Activated CD4-positive, alpha-beta T cell treated with anti-CD3 and anti-CD28 coated beads for 1 hour (primary cell): ENCODE results near the gene FGF14.

ENCODE experiments used
- DNase-seq: peaks from one replicate; pipeline ENCODE4 v3.0.0-alpha.2; 2020

The FGF14 gene

GRCh38 chr13:101967216-101967615 is 434.6 kb downstream of the FGF14 start:
- DNase-seq = no peak

GRCh38 chr13:101965096-101965495 is 436.8 kb downstream of the FGF14 start:
- no peak for DNase-seq

DNA sequence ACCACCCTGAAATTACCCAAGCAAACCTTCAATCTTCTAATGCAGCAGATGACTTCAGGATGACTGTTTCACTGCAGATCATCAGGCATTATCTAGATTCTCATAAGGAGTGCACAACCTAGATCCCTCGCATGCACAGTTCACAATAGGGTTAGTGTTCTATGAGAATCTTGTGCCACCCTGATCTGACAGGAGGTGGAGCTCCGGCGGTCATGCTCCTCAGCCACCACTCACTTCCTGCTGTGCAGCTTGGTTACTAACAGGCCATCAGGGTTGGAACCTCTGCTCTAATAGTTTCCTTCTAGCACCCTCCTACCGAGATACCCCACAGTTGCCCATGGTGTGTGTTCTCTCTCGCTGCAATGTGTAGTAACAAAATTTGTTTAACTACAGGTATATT is 442.8 kb downstream of the FGF14 start:
- DNase-seq = no peak

DNA sequence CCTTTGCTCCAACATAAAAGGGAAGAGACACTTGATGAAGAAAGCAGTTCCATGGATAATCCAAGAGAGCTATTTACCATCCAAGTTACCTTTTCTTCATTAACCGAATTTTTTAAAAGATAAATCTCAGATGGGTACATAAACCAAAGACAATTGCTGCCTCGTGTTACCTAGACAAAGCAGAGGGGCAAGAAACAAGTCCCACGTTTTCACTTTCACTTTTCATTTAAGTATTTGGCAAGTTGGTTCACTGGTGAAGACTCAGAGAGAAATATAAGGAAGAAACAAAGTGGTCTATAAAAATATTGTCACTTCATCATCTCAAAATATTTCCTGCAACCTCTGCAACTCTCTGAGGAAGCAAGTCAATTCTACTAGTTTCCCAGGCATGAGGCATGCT is 446.1 kb downstream of the FGF14 start:
- no peak for DNase-seq

DNA sequence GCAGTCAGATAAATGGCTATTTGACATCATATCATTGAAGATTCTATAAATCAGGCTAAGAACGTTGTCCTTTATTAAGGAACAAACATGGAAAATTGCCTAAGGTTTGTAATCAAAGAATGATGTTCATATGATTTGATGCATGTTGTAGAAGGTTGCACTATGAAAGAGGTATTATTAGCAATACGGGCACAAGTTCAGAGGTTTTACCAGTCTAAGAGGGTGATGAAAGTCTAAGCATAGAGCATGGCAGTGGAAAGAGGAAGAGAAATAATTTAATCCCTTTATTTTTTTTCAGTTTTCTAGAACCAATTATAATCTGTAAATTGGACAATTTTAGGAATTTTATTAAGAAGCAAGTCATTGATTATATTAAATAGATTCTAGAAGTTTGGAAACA is 450.7 kb downstream of the FGF14 start:
- no peak for DNase-seq

- DNase-seq = no peak
Observed at GRCh38 chr13:101949681-101950080, 452.2 kb downstream of the FGF14 start.

DNA sequence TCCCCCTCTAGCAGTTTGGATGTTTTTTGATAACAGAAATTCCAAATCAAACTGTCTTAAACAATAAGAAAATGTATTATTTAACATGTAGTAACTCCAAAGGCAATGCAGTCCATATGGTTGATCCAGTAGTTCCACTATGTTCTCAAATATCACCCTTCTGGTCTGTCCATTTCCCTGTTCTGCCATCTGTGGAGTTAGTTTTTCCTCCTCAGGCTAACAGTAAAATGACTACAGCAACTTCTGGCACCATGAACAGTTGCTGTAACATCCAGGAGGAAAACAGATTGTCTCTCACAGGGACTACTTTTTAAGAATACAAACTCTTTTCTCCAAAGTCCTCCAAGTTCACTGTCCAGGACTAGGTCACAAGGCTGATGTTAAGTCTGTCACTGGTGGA is 455.4 kb downstream of the FGF14 start:
- no peak for DNase-seq

GRCh38 chr13:101945435-101945834 is 456.4 kb downstream of the FGF14 start:
- no peak for DNase-seq

DNA sequence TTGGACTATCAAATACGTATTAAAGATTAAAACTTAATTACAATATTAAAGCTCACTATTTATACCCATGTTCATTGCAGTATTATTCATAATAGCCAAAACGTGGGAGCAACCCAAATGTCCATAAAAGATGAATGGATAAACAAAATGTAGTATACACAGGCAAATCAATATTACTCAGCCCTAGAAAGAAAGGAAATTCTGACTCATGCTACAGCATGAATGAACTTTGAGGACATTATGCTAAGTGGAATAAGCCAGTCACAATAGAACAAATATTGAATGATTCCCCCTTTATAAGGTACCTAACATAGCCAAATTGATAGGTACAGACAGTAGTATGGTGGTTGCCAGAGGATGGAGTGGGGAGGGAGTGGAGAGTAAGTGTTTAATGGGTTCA is 457.3 kb downstream of the FGF14 start:
- DNase-seq = no peak

- DNase-seq = no peak
Observed at GRCh38 chr13:101942535-101943157, 459.2 kb downstream of the FGF14 start.

- no peak for DNase-seq
Observed at GRCh38 chr13:101942038-101942437, 459.8 kb downstream of the FGF14 start.

DNA sequence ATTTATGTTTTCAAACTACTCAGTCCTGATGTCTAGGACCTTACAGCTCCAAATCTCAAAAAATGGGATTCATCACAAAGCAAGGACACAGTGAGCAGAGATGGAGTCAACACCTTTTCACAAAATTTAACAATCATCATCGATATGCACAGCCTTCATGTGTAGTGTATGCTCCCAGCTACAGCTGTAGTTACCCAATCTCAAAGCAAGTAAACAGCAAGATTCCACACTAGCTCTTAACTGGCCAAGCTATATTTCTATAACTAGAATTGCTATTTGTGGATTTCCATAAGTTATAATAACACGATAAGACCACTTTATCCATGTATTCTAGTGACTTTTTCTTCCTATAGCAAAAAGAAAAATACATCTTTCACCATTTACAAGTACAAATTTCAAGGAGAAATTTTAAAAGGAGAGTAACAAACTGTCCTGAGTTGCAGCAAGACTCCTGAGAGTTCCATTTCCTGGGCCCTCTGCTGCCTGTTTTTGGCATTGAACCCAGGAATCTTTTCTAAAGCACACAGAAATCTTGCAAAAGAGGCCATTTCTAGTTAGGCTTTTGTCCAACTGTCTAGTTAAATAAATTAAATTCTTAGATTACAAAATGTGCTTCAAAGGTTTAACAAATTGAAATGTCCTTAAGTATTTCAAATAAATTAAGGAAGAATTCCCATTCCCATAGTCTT is 460.6 kb downstream of the FGF14 start:
- DNase-seq = no peak

DNA sequence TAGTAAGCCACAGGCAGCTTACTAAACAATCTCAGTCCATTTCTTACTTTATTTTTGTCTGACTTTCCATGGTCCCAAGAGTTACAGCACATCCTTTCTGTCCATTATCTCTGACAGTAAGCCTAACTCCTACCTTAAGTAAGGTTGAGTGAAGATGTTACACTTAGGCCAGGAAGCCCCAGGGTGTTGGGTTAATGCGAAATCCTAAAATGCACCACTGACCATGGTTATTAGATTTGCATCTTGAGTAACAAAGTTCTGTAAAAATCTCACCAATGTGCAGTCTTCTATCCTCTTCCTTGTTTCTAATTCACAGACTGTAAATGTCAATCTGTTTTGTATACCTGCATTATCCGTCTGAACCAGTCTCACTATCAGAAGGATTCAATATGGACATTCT is 462.5 kb downstream of the FGF14 start:
- no peak for DNase-seq

DNA sequence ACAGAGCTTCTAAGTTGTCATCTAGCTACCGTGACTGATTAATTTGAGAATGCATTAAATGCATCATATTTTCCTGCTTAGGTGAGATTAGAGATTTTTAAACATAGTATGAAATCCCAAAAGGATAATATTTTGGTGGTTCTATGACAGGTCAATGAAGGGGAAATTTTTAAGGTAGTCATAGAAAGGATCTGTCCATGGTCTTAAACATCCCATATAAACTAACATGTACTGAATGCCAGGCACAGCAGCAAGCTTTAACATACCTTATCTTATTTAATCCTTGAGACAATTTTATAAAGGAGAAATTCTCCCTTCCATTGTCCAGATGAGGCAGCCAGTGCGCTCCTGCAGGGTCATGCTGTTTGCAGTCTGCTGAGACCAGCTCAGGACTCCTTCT is 466.0 kb downstream of the FGF14 start:
- DNase-seq = no peak

- DNase-seq = no peak
Observed at GRCh38 chr13:101931186-101931585, 470.7 kb downstream of the FGF14 start.

DNA sequence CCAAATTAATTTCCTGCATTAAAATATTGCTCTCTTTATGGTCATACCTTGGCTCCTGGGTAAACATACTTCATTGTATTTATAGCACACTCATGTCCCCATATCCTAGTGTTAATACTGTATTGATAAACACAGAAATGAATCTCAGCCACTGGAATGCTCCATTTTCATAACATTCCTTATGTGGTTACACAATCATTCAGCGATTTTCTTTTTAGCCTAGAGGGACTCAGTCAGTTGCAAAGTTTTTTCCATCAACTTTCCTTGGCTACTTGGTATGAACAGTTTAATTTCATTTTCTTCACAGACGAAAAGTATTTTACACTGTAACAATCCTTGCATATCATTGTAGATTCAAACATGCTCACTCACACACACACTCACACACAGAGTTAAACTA is 471.5 kb downstream of the FGF14 start:
- no peak for DNase-seq

DNA sequence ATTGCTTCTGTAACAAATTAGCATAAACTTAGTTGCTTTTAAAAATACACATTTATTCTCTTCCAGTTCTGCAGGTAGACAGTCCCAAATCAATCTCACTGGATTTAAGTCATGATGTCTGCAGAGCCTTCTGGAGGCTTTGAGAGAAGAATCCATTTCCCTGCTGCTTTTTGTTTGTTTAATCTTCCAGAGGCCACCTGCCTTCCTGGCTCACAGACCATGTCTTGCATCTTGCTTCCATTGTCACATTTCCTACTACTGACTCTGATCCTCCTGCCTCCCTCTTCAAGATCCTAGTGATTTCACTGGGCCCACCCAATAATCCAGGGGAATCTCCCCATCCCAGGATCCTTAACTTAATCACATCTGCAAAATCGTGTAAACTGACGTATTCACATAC is 476.1 kb downstream of the FGF14 start:
- DNase-seq = no peak

GRCh38 chr13:101919541-101920181 is 482.2 kb downstream of the FGF14 start:
- no peak for DNase-seq

DNA sequence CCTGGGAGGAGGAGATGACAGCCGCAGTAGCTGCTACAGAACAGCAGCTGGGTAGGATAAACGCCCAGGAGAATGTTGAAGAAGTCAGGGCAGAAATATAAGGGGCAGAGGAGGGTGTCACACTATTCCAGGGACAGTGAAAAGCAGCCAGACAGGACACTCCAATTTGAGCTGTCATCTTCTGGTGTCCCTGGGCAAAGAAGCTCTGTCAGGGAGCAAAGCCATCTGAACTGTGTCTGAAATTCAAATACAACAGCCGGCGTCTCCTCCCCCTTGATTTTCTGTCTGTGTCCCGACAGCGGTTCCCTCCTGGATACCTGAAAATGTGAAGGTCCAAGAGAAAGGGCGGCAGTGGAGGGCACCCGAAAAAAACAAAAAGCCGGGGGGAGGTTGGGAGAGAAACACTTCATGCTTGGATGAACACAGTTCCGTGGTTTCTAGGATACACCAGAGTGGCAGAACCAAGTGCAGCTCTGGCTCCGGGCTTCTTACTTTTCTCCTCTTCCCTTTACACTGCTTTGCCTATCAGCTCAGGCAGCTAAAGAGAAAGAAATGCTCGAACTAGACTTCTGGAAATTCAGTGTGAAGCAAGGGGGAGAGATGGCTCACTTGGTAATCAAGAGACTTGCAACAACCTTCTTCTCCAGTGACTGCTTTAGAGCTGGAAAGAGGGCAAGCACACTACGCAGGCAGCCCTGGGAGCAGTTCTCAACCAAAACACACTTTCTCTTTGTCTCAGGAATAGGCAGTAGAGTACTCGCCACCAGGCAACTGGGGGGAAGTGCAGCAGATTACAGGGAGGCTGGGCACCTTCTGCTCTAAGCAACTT is 483.8 kb downstream of the FGF14 start:
- DNase-seq = no peak

- no peak for DNase-seq
Observed at GRCh38 chr13:101917475-101917810, 484.4 kb downstream of the FGF14 start.

DNA sequence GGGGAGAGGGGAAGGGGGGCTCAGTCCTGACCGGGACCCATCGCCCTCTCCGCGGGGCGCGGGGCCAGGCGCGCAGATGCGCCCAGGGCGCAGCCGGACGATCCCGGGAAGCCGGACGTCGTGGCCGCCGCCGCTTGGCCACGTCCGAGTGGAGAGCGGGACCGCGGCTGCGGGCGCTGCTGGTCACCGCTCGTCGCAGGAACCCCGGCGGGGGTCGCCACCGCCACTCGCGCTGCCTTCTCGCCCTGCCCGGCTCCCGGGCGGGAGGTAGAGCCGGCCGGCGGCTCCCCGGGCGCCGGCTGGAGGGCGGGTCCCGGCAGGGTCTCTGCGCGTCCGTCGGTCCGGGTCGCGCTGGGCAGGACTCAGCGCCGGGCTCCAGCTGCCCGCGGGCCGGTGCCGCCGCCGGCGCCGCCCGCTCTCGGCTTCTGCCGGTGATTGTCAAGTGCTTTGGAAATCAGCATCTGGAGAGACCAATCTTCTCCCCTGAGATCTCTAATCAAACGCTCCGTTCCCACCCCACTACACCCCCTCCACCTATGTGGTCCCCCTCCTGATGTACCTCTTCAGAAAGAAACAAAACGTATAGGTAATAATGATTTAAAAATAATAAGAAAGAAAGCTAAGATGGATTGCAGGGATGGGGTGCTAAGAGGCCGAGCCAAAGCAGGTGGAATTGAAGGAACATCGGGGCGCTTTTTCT is 484.9 kb downstream of the FGF14 start:
- no peak for DNase-seq

GRCh38 chr13:101916108-101916774 is 485.6 kb downstream of the FGF14 start:
- no peak for DNase-seq

DNA sequence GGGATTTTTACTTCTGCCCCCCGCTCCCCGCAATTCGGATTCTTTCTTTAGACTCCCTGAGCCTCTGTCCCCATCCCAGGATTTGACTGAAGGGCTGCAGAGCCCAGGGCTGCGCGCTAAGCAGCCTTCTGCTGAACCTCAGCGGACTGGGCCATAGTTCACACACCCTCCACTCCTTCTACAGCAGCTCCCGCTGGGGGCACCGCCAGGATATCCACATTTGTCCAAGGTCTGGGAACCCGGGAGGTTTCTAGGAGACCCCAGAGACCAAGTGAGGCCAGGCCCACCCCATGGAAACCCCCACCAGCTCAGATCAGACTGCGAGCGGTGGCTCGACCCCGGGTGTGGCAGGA is 486.1 kb downstream of the FGF14 start:
- no peak for DNase-seq
